Measurements from ENCODE around the gene BOD1L1.

- TF ChIP-seq SMC3 (conservative IDR thresholded peaks at IDR 0.05; ENCODE audit: poor library complexity) (no peak), CTCF (IDR thresholded peaks at IDR 0.05; ENCODE audit: poor library complexity, severe bottlenecking) (no peak), POLR2AphosphoS5 (IDR thresholded peaks at IDR 0.05) (no peak)
Measured at GRCh38 chr4:13531625-13531998, 95.9 kb downstream of the BOD1L1 start.

Data from neural cell (in vitro differentiated cells).